ENCODE data around the gene DAPP1. TPM values are rescaled to one million over a fixed set of nuclear protein-coding genes. Genes with fewer than 3 reads are reported as not detected.

The DAPP1 gene
- total RNA-seq, 1 donor from 2014 or later = 2.9 TPM

- Mint-ChIP-seq H3K27ac (no peak overlapping the region), H3K36me3 (no peaks in the 10 kb centered on the region), H3K4me3 (no peak overlapping the region), H3K27me3 (ENCODE audit: low read depth) (peaks cover 3% of the 10 kb centered on the region), H3K4me1 (peaks cover 16% of the 10 kb centered on the region), H3K9me3 (no peaks in the 10 kb centered on the region)
- DNase-seq (ENCODE audit: low spot score in 2 of 2, unreplicated experiment in 2 of 2) = no peak
- TF ChIP-seq, protein P1, sequence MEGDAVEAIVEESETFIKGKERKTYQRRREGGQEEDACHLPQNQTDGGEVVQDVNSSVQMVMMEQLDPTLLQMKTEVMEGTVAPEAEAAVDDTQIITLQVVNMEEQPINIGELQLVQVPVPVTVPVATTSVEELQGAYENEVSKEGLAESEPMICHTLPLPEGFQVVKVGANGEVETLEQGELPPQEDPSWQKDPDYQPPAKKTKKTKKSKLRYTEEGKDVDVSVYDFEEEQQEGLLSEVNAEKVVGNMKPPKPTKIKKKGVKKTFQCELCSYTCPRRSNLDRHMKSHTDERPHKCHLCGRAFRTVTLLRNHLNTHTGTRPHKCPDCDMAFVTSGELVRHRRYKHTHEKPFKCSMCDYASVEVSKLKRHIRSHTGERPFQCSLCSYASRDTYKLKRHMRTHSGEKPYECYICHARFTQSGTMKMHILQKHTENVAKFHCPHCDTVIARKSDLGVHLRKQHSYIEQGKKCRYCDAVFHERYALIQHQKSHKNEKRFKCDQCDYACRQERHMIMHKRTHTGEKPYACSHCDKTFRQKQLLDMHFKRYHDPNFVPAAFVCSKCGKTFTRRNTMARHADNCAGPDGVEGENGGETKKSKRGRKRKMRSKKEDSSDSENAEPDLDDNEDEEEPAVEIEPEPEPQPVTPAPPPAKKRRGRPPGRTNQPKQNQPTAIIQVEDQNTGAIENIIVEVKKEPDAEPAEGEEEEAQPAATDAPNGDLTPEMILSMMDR (IDR thresholded peaks at IDR 0.05; ENCODE audit: unreplicated experiment) = no peak
These were observed 773 bp downstream of the DAPP1 start for GRCh38 chr4:99817309-99817890.

GRCh38 chr4:99818661-99819060 lies 2.0 kb downstream of the DAPP1 start:
- no peaks in the 10 kb centered on the region for H3K36me3 Mint-ChIP-seq
- TF ChIP-seq, protein P1 (IDR thresholded peaks at IDR 0.05; ENCODE audit: unreplicated experiment) = no peak
- H3K27ac Mint-ChIP-seq = no peak overlapping the region
- DNase-seq (ENCODE audit: low spot score in 2 of 2, unreplicated experiment in 2 of 2) = no peak
- peaks cover 3% of the 10 kb centered on the region for H3K9me3 Mint-ChIP-seq
- H3K4me3 Mint-ChIP-seq = no peak overlapping the region
- H3K27me3 Mint-ChIP-seq (ENCODE audit: low read depth) = peaks cover 3% of the 10 kb centered on the region
- peaks cover 16% of the 10 kb centered on the region for H3K4me1 Mint-ChIP-seq

GRCh38 chr4:99821918-99822503 lies 5.4 kb downstream of the DAPP1 start:
- Mint-ChIP-seq H3K4me3 (no peak overlapping the region), H3K4me1 (peaks cover 21% of the 10 kb centered on the region), H3K9me3 (peaks cover 3% of the 10 kb centered on the region), H3K27me3 (ENCODE audit: low read depth) (no peaks in the 10 kb centered on the region), H3K36me3 (no peaks in the 10 kb centered on the region), H3K27ac (no peak overlapping the region)
- TF ChIP-seq, protein P1 (IDR thresholded peaks at IDR 0.05; ENCODE audit: unreplicated experiment) = no peak
- no peak for DNase-seq (ENCODE audit: low spot score in 2 of 2, unreplicated experiment in 2 of 2)

DNA sequence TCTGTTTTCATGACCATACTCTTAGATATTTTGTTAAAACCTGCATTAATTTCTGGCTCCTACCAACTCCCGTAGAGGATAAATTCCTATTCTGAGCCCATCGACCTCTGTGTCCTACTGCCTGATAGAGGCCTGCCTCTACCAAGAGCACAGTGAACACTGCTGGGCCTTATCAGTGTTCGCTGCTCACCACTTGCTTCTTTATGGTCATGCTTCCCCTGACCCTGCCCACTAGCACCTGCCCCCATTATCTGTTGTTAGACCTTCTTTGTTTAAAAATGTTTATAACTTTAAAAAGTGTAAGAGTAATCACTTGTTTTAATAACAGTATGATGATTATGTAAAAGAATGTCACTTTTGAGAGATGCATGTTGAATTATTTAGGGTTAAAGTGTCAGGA lies 6.1 kb downstream of the DAPP1 start:
- Mint-ChIP-seq H3K4me1 (peaks cover 18% of the 10 kb centered on the region), H3K4me3 (no peak overlapping the region), H3K27me3 (ENCODE audit: low read depth) (no peaks in the 10 kb centered on the region), H3K27ac (no peak overlapping the region), H3K36me3 (no peaks in the 10 kb centered on the region), H3K9me3 (peaks cover 3% of the 10 kb centered on the region)
- no peak for DNase-seq (ENCODE audit: low spot score in 2 of 2, unreplicated experiment in 2 of 2)
- TF ChIP-seq, protein P1 (IDR thresholded peaks at IDR 0.05; ENCODE audit: unreplicated experiment) = no peak

- Mint-ChIP-seq H3K4me3 (no peak overlapping the region), H3K27ac (no peak overlapping the region), H3K27me3 (ENCODE audit: low read depth) (no peaks in the 10 kb centered on the region), H3K4me1 (peaks cover 19% of the 10 kb centered on the region), H3K9me3 (peaks cover 3% of the 10 kb centered on the region), H3K36me3 (no peaks in the 10 kb centered on the region)
- DNase-seq (ENCODE audit: low spot score in 2 of 2, unreplicated experiment in 2 of 2) = no peak
- TF ChIP-seq, protein P1 (IDR thresholded peaks at IDR 0.05; ENCODE audit: unreplicated experiment) = no peak
These were observed 7.5 kb downstream of the DAPP1 start for GRCh38 chr4:99824070-99824599.

Data from mesothelial cell of epicardium (in vitro differentiated cells).